ENCODE data around the gene LCE2D.
"Not testable (repeated sequence)": the region's sequence is repeated elsewhere in the genome, so short reads cannot be mapped to it uniquely, and the experiment has no call there.

Gene LCE2D, protein sequence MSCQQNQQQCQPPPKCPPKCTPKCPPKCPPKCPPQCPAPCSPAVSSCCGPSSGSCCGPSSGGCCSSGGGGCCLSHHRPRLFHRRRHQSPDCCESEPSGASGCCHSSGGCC

DNA sequence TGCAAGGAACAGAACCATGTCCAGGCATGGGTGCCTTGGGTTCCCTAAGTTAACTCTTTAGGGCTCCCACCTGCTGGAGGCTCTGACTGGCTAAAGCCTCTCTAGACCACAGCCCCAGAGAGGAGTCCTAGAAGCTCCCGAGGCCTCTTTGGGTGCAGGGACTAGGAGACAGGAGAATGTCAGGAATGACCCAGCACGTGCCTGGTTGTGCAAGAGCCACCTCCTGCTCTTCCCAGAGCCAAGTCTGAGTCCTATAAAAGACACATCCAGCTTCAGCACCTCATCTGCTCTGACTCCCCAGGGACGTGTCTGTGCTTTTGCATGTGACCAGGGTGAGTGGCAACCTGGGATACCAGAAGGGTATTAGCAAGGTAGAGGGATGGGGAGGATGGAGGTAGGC, at the start of gene LCE2D:
Gene LCE2D, plus strand, starts transcription at position 283 of the 400 bp plus-strand sequence. CDS start 726 bp downstream, outside the sequence.
- DNase-seq (ENCODE audit: extremely low read depth in 1 of 2, low read depth in 1 of 2): no peak

DNA sequence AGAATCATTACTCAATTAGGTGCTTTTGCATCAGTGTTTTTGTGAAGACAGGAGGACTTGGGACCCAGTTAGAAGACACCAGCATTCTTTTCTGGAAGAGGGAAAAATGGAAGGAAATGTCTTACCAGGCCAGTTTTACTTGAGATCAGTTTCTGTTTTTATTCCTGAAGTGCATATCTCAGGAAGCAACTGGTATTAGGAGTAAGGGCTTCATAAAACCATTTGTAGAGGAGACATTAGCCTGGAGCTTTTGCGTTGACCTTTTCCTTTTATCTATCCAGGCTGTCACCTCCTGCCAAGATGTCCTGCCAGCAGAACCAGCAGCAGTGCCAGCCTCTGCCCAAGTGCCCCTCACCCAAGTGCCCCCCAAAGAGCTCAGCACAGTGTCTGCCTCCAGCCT, 49.7 kb upstream of the LCE2D start, which contains the start of gene LCE3B:
Gene LCE3B, plus strand, starts transcription at position 301 of the 400 bp plus-strand sequence. Its CDS starts 0 bp downstream, at position 301.
- DNase-seq (ENCODE audit: extremely low read depth in 1 of 2, low read depth in 1 of 2): no peak

DNA sequence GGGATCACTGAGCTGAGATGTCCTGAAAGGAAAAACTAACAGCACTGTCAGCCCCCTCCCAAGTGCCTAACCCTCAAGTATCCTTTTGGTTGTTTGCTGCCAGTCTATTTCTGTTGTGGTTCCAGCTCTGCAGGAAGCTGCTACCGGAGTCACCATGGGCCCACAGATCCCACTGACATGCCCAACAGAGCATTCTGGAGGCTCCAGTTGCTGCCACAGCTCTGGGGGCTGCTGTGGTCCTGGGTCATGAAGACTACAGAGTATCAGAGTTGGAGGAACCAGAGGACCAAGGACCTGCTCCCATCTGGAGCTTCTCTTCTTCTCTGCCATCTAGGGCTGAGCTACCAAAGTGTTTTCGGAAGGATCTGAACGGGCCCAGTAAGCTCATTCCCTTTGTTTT, 41.2 kb upstream of the LCE2D start:
- no peak for DNase-seq (ENCODE audit: extremely low read depth in 1 of 2, low read depth in 1 of 2)

DNA sequence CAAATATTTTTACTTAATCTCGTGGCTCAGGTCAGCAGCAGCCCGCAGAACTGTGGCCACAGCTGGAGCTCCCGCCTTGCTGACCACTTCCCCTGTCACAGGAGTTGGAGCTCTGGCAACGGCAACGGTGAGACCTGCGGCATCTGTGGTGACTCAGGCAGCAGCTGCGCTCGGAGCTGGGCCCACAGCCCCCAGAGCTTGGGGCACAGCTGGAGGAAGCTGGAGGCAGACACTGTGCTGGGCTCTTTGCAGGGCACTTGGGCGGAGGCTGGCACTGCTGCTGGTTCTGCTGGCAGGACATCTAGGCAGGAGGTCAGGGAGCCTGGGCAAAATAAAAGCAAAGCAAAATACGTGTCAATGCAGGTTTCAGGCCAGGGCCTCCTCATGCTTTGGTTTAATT, 40.4 kb upstream of the LCE2D start, which contains the start of gene LCE3A:
Gene LCE3A, minus strand, starts transcription at position 301 of the 400 bp plus-strand sequence. Its CDS starts 0 bp downstream, at position 301.
- DNase-seq (ENCODE audit: extremely low read depth in 1 of 2, low read depth in 1 of 2): no peak

DNA sequence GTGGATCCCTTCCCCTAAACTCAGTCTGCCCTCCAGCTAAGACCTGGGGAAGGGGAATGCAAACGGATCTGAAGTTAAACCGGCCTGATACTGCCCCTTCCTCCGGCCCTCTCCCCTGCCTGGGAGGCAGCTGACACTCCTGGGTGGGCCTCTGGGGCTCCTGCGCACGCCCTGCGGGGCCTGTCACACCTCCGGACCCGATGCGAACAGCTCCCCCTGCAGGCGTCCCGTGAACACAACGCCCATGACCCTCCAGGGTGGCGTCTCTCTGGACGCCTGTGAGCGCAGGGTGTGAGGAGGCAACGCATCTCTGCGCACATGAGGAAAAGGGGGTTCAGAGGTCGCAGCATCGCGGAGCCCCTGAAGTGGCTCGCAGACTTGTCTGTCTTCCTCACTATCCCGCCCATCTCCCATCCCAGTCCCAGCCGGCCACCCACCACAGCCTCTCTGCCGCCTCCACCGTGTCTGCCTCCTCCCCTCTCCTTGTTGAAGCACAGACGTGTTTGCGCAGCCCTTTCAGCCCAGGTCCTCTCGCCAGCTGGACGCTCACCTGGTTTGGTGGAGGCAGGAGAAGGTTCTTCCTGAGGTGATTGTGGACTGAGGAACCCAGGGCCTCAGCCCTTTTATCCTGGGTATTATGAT, 39.9 kb upstream of the LCE2D start:
- no peak for DNase-seq (ENCODE audit: extremely low read depth in 1 of 2, low read depth in 1 of 2)

DNA sequence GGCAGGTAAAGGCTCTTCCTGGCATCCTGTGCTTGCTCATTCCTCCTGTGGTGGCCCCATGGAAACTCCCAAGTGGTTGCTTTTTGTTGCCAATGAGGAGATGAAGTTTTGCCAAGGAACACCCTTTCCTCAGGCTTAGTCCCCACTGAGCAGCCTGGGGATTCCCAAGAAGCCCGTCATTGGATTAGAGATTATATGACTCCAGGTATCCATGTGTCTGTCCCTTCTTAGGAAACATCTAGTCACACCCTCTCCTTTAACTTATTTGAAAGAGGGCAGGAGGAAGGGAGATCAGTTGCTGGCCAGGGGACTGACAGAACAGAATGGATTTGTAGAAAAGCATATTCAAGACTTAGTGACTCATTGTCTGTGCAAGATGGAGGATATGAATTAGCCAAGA, 36.4 kb upstream of the LCE2D start:
- no peak for DNase-seq (ENCODE audit: extremely low read depth in 1 of 2, low read depth in 1 of 2)

DNA sequence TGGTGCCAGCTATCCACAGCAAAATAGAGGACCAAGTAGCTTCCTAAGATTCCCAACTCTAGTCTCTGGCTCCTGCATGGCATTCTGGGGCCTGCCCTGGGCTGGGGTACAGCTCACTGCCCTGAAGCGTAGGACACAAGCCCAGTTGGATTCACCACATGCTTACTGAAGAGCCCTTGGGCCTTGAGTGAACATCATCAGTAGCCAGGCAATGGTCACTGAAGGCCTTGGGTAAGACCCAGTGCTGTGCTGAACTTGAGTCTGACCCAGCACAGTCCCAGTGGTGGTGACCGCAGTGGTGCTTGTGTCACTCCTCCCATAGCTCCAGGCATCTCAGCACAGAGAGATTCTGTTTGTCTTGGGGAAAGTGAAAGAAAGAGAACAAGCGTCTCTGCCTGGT, 32.6 kb upstream of the LCE2D start:
- no peak for DNase-seq (ENCODE audit: extremely low read depth in 1 of 2, low read depth in 1 of 2)

DNA sequence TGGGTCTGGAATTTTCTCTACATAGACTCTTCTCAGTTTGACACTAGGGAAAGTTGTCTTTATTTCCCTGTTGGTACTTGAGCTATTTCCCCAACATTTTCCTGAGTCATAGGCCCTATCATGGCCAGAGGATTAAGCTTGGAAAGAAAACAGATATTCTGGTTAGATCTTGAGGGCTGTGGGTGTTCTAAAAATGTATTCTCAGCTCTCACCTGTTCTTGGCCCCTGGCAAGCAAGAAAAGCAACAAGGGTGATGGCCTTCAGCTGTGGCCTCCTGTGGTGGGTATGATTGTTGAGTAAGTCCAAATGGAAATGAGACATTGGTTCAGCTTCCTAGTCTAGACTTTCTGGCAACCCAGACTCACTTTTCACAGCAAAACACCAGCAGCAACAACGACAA, 22.8 kb upstream of the LCE2D start:
- no peak for DNase-seq (ENCODE audit: extremely low read depth in 1 of 2, low read depth in 1 of 2)

DNA sequence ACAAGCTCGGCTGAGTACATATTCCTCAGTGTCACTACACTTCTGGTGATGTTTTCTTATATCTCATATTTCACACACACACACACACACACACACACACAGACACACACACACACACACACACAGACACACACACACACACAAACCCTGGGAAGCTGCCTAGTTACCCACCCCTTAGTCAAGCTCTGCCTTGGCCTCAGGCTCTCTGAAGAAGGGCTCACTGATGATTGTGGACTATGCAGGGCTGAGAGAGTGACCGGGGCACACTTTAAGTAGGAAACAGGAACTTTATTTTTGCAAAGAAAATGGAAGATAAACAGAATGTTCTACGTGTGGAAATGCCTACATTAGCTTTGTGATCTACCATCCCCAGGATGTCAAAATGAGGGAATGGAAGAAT, 19.2 kb upstream of the LCE2D start:
- DNase-seq (ENCODE audit: extremely low read depth in 1 of 2, low read depth in 1 of 2): no peak

DNA sequence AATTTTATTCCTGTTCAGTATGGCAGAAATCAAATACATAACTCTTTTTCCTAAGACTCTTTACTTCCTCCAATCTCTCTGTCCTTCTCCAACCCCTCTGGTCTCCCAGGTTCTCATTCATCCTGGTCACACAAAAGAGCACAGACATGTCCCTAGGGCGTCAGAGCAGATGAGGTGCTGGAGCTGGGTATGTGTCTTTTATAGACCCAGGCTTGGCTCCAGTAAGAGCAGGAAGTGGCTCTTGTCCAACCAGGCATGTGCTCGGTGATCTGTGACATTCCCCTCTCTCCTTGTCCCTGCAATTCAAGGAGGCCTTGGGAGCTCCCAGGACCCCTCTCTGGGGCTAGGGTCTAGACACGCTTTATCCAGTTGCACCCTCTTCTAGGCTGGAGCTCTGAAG, 18.0 kb upstream of the LCE2D start:
- no peak for DNase-seq (ENCODE audit: extremely low read depth in 1 of 2, low read depth in 1 of 2)

DNA sequence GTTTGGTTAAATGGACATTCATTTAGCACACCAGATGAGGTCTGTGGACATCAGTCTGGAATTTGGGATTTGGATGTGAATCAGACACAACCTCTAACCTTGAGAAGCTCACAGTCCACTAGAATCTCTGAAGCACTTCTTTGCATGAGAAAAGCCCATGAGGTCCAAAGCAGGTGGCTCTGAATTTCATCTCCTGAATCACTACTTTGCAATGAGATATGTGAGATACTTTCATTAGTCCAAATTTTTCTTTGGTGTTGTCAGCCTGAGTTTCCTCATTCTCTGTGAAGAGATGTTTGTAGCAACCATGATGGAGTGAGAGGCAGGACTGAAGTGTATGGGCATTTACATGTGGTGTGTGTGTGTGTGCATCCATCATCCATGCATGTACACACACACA, 16.5 kb upstream of the LCE2D start:
- no peak for DNase-seq (ENCODE audit: extremely low read depth in 1 of 2, low read depth in 1 of 2)

DNA sequence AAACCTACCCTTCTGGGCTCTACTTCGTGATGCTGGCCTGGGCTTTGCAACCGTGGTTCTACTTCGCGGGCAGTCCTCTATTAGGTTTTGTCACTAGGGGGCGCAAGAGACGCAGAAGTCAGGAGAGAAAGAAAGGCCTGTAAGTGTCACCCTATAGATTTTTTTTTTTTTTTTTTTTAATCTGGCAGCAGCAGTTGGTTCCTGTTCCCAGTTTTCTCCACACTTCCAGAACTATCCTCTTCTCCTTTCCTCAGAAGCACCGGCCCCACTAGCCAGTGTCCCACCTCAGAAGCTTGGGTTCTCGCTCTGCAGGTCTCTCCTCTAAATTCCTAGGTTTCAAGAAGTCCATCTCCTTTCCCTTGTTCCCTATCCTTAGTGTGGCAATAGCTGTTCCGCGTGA, 9.1 kb upstream of the LCE2D start:
- DNase-seq (ENCODE audit: extremely low read depth in 1 of 2, low read depth in 1 of 2): no peak

DNA sequence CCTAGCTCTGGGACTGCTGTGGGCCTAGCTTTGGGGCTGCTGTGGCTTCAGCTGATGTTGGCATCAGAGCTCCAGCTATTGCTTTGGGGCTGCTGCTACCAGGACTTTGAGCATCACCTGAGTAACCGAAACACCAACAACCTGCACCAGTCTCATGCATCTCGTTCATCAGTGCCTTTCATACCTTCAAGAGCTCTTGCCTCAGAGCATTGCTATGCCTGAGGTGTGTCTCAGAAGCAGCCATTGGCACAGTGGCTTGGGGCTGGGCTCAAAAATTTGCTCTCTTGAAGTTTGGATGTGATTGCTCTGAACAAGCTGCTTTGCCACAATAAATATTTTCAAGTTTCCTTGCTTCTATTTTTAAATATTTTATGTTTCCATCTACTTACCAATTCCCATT, 6.7 kb upstream of the LCE2D start:
- DNase-seq (ENCODE audit: extremely low read depth in 1 of 2, low read depth in 1 of 2): no peak

DNA sequence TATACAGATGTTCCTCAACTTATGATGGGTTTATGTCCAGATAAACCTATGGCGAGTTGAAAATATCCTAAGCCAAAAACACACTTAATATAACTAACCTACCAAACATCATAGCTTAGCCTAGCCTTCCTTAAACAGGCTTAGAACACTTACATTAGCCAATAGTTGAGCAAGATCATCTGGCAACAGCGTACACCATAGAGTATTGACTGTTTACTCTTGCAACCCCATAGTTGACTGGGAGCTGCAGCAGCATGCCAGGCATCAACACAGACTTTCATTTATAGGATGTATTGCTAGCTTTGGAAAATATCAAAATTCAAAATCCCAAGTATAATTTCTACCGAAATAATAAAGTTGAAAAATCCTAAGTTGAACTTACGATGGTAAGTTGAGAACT, 5.5 kb upstream of the LCE2D start:
- DNase-seq (ENCODE audit: extremely low read depth in 1 of 2, low read depth in 1 of 2): no peak

DNA sequence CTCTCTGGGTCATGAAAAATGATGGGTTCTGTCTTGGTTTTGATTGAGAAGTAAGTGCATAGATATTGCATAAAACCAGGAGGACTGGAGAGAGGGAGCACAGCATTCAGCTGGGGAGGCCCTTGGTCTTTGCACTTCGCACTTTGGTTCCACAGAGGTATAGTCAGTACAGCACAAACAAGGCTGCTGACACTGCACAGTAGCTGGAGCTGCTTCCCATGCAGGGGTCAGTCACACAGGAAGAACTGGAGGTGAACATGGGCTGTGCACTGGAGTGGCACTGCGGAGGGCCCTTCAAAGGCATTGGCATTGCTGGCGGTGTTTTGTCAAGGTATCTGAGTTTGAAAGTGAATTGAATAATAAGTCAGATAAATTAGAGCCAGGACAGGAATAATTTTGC, 4.5 kb upstream of the LCE2D start:
- no peak for DNase-seq (ENCODE audit: extremely low read depth in 1 of 2, low read depth in 1 of 2)

DNA sequence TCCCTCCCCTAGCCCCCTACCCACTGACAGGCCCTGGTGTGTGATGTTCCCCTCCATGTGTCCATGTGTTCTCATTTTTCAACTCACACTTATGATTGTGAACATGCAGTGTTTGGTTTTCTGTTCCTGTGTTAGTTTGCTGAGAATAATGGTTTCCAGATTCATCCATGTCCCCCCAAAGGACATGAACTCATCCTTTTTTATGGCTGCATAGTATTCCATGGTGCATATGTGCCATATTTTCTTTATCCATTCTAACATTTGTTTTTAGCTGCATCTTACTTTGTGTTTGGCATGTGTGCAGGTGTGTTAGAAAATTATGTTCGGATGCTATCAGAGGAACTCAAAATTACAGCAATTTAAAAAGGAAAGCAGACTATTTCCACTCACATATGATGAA, 3.0 kb downstream of the LCE2D start:
- DNase-seq (ENCODE audit: extremely low read depth in 1 of 2, low read depth in 1 of 2): not testable (repeated sequence)

DNA sequence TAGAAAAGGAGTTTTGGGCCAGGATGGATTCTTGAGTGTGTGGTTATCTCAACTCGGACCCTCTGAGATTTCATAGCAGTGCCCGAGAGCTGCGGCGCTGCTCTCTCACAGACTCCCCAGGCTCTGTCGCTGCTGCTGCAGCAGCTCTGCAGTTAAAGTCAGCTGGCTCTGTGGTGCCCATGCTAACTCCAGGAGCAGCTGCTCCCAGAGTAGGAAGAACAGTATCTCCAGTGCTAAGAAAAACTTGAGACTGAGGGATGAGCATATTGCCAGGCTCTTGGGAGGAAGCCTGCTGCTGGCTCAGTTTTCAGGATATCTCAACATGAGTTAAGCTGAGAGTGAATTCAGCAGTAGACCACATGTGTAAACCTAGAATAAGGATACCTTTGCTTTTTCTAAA, 4.5 kb downstream of the LCE2D start:
- no peak for DNase-seq (ENCODE audit: extremely low read depth in 1 of 2, low read depth in 1 of 2)

DNA sequence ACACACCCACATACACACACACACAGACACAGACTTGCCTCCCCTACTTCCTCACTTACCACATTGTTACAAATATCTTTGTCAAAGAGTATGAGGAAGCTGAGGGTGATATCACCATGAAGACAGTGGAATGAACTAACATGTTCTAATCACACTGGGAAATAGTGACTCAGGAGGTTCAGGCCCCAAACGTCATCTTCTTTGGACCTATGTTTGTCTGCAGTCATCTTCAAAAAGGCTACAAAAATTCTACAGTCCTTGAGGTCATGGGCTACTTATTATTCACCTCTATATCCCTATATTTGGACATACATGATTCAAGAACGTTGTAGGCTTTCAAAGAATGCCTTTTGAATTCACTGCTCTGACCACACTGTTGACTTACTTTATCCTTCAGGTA, 9.8 kb downstream of the LCE2D start:
- DNase-seq (ENCODE audit: extremely low read depth in 1 of 2, low read depth in 1 of 2): no peak

DNA sequence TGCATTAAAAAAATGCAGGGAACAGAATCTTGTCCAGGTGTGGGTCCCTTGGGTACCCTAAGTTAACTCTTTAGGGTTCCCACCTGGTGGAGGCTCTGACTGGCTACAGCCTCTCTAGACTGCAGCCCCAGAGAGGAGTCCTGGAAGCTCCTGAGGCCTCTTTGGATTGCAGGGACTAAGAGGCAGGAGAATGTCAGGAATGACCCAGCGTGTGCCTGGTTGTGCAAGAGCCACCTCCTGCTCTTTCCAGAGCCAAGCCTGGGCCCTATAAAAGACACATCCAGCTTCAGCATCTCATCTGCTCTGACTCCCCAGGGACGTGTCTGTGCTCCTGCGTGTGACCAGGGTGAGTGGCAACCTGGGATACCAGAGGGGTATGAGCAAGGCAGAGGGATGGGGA, 11.8 kb downstream of the LCE2D start, which contains the start of gene LCE2C:
Gene LCE2C, plus strand, starts transcription at position 297 of the 400 bp plus-strand sequence. CDS start 737 bp downstream, outside the sequence.
- DNase-seq (ENCODE audit: extremely low read depth in 1 of 2, low read depth in 1 of 2): not testable (repeated sequence)

DNA sequence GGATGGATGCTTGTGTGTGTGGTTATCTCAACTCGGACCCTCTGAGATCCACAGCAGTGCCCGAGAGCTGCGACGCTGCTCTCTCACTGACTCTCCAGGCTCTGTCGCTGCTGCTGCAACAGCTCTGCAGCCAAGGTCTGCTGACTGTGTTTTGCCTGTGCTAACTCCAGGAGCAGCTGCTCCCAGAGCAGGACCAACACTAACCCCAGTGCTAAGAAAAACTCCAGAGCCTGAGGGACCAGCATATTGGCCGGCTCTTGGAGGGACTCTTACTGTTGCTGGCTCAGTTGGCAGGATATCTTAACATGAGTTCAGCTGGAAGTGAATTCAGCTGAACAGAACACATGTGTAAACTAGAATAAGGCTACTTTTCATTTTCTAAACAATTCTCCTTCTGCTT, 16.3 kb downstream of the LCE2D start:
- no peak for DNase-seq (ENCODE audit: extremely low read depth in 1 of 2, low read depth in 1 of 2)

DNA sequence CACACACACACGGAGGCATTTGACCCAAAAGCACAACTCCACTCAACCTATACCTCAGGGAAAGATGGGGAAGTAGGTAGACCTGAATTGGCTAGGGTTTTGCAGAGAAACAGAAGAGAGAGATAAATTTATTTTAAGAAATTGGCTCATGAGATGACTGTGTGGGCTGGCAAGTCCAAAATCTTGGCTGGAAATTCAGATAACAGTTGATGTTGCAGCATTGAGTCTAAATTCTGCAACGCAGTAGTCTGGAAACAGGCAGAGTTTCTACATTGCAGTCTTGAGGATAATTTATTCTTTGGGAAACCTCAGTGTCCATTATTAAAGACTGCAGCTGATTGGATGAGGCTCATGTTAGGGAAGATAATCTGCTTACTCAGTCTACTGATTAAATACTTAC, 18.4 kb downstream of the LCE2D start:
- no peak for DNase-seq (ENCODE audit: extremely low read depth in 1 of 2, low read depth in 1 of 2)

DNA sequence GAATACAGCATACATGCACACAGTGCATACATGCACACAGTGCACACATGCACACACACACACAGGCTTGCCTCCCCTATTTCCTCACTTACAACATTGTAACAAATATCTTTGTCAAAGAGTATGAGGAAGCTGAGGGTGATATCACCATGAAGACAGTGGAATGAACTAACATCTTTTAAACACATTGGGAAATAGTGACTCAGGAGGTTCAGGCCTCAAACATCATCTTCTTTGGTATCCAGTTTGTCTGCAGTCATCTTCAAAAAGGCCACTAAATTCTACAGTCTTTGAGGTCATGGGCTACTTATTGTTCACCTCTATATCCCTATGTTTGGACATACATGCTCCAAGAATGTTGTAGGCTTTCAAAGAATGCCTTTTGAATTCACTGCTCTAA, 20.7 kb downstream of the LCE2D start:
- no peak for DNase-seq (ENCODE audit: extremely low read depth in 1 of 2, low read depth in 1 of 2)

DNA sequence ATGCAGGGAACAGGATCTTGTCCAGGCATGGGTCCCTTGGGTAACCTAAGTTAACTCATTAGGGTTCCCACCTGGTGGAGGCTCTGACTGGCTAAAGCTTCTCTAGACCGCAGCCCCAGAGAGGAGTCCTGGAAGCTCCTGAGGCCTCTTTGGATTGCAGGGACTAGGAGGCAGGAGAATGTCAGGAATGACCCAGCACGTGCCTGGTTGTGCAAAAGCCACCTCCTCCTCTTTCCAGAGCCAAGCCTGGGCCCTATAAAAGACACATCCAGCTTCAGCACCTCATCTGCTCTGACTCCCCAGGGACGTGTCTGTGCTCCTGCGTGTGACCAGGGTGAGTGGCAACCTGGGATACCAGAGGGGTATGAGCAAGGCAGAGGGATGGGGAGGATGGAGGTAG, 22.6 kb downstream of the LCE2D start, which contains the start of gene LCE2B:
Gene LCE2B, plus strand, starts transcription at position 301 of the 400 bp plus-strand sequence. CDS start 721 bp downstream, outside the sequence.
- not testable (repeated sequence) for DNase-seq (ENCODE audit: extremely low read depth in 1 of 2, low read depth in 1 of 2)

Data from activated CD8-positive, alpha-beta memory T cell treated with anti-CD3 and anti-CD28 coated beads for 1 hour (primary cell).